ENCODE measurements around the gene PDHA1.

GRCh38 chrX:19332983-19333382 is 10.7 kb upstream of the PDHA1 start:
- TF ChIP-seq, protein P1, sequence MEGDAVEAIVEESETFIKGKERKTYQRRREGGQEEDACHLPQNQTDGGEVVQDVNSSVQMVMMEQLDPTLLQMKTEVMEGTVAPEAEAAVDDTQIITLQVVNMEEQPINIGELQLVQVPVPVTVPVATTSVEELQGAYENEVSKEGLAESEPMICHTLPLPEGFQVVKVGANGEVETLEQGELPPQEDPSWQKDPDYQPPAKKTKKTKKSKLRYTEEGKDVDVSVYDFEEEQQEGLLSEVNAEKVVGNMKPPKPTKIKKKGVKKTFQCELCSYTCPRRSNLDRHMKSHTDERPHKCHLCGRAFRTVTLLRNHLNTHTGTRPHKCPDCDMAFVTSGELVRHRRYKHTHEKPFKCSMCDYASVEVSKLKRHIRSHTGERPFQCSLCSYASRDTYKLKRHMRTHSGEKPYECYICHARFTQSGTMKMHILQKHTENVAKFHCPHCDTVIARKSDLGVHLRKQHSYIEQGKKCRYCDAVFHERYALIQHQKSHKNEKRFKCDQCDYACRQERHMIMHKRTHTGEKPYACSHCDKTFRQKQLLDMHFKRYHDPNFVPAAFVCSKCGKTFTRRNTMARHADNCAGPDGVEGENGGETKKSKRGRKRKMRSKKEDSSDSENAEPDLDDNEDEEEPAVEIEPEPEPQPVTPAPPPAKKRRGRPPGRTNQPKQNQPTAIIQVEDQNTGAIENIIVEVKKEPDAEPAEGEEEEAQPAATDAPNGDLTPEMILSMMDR (IDR thresholded peaks at IDR 0.05) = no peak
- TF ChIP-seq POLR2A (IDR thresholded peaks at IDR 0.05) = no peak

Data from lower leg skin (tissue), 3 donors.